Right cardiac atrium (tissue), 5 donors: ENCODE results near the gene SVIL. TPM values are rescaled to one million over a fixed set of nuclear protein-coding genes. Genes with fewer than 3 reads are reported as not detected.
A peak's percentile ranks its signal among the peaks of the same experiment; 100 is the strongest.
"Not testable (repeated sequence)": the region's sequence is repeated elsewhere in the genome, so short reads cannot be mapped to it uniquely, and the experiment has no call there.

Source experiments
- ATAC-seq, 2 donors: fragments of 200-7000 bp; cut with Tn5 transposase; one replicate each; pipeline versions ENCODE4 v1.8.0 to v1.9.1; 2020; ENCODE audit warnings: moderate library complexity in 2 of 2, mild to moderate bottlenecking in 1 of 2
- DNase-seq, 3 donors: peaks; one replicate each; pipeline ENCODE4 v3.0.0-alpha.2; 2020
- H3K27ac ChIP-seq: one replicate; pipeline ENCODE4 v1.5.1; 2013; ENCODE audit warnings: mild to moderate bottlenecking, low read length, control low read depth, moderate library complexity
- H3K27me3 ChIP-seq: one replicate; pipeline ENCODE4 v1.6.1; 2013; ENCODE audit not compliant: control insufficient read depth, insufficient read depth
- H3K4me1 ChIP-seq: one replicate; pipeline ENCODE4 v1.6.1; 2013; ENCODE audit warnings: low read length; ENCODE audit not compliant: control insufficient read depth, insufficient read depth
- H3K4me3 ChIP-seq: one replicate; pipeline ENCODE4 v1.5.1; 2013; ENCODE audit warnings: low read length, control low read depth
- H3K9me3 ChIP-seq: one replicate; pipeline ENCODE4 v1.6.1; 2013; ENCODE audit warnings: low read length; ENCODE audit not compliant: control insufficient read depth
- WGBS: extraction: QIAGEN DNeasy Blood & Tissue Kit; methylation state at CpG from one replicate; pipeline ENCODE4 v1.1.7; 2013; 5-methylcytosine and 5-hydroxymethylcytosine counted together
- intact Hi-C, 4 donors: fragments of 100-400 bp; cut with DNase I; formaldehyde crosslinking; loops; one replicate each; pipeline versions ENCODE4 v1.11.0 to v1.14.0; 2022 to 2023
- polyA plus RNA-seq: library from polyadenylated mRNA; stranded (reverse); fragments of 200-250 nt; gene quantifications from one replicate; pipeline ENCODE4 v1.2.3, GENCODE V29; 2013
- total RNA-seq, 4 donors: library from RNA; stranded (reverse); fragmentation: NEBNext Ultra II Directional; extraction: Animal tissue kit (Norgen Biotek cat#: 25700); gene quantifications; one replicate each; pipeline ENCODE4 v1.2.1, GENCODE V29; 2021
- donor health status: healthy with polysubstance abuse.
- donor health status: DM: no; HTN: yes; CAD: no.
- donor health status: DM: no; HTN: no; CAD: no.
- donor health status: DM: no; HTN: yes; CAD: no; lungs with severe emphysema.
- donor health status: DM: yes; HTN: yes; CAD: no.

SVIL gene
- total and polyA plus RNA-seq, 5 donors, result 106 to 374 (median 265) TPM

DNA sequence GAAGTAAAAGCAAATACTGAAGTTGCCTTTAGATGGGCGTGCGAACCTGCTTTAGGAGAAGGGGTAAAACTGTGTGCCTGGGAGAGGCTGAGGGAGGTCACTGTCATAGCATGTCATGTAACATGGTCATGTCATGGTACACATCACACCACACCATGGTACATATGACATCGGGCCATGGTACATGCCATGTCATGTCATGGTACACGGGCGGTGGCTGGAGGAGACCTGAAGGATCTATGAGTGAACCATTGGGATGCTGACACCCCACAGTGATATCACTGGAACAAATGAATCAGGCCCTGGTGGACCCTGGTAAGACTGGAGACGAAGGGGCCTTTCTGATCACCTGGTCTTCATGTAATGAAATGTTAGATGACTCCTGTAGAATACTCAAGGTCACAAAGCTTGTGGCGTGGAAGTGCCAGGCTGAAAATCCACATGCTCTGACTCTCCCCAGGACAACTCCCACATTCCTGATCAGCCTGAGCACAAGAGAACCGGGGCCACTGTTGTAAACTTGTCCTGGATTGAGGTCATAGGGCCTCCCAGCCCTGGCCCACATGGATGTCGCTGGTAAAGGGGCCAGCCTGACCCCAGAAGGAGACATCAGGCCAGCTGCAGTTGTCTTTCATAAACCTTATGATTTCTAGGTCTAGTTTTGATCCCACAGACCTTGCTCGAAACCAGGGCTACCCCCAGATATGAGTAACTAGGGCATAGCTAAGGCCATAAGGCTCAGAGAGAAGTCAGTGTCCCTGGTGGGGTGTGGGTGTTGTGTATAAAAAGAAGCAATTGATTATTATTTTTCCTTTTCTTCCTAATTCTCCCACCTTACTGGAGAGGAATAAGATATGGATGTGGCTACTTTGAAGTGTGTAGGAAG is 60.3 kb downstream of the SVIL start:
- H3K9me3 ChIP-seq, H3K4me3 ChIP-seq, H3K4me1 ChIP-seq, H3K27me3 ChIP-seq, DNase-seq, intact Hi-C loops, H3K27ac ChIP-seq: not testable (repeated sequence)
- peak; percentile 41 to 59 for ATAC-seq
- 83% methylated on average over 10 of the region's 10 CpGs for WGBS

DNA sequence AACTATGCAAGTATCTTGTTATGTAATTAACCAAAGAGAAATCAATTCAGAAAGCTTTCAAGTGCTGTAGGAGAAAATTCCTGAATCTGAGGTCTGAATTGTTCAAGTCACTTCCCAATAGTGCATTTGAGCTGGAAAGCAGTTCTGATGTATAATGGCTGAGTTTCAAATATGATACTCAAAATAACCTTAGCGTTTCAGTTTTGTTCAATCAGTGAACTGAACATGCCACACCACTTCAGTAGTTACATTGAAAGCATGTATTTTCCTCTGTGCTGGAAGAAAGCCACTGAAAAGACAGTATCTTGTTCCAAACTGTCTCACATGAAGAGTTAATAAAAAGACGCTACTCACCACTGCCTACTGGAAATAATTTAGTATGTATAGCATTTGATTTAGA is 64.5 kb downstream of the SVIL start:
- intact Hi-C loops, H3K27ac ChIP-seq, H3K9me3 ChIP-seq, H3K4me1 ChIP-seq, H3K4me3 ChIP-seq, ATAC-seq, DNase-seq, H3K27me3 ChIP-seq: not testable (repeated sequence)
- 30% methylated on average over 2 of the region's 2 CpGs for WGBS

DNA sequence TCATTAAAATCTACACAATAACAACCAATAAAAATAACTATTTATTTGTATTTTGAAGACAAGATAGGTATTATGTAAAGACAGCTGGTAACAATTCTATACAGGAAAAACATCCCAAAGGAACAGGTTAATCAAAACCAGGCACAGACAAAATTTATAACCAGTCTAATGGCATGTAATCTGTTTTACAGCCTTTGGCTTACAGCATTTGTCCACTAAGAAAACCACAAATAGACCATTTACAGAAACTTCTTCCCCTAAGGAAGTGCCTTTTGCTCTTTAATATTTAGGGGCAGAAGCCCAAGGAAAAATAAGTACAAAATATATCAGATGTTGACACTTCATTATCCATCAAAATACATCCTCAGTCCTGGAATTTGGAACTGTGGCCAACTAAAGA is 65.0 kb downstream of the SVIL start:
- ATAC-seq, result no peak
- Histone ChIP-seq H3K4me1 (no peaks in the 10 kb centered on the region), H3K9me3 (no peaks in the 10 kb centered on the region), H3K27ac (no peak overlapping the region), H3K27me3 (no peaks in the 10 kb centered on the region), H3K4me3 (no peak overlapping the region)
- intact Hi-C loops, result no loop called here
- DNase-seq, result no peak

DNA sequence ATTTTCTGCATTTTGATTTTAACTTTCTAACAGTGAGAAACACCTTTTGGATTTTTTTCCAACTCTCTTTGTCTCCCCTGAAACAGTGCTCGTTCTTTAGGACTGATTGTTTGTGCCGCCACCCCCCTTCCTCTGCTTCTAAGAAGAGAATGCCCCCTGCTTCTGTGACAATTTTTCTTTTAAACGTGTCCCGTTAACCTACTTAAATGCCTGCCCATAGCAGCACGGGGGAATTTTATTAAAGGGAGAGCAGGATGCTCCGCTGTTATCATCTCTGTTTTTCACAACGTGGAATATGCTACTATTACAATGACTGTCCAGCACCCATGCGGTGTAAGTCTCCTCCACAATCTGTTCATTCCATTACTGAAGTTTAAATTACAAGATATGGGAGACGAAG is 67.8 kb downstream of the SVIL start:
- Histone ChIP-seq H3K4me1 (no peaks in the 10 kb centered on the region), H3K9me3 (no peaks in the 10 kb centered on the region), H3K27me3 (no peaks in the 10 kb centered on the region), H3K4me3 (no peak overlapping the region), H3K27ac (no peak overlapping the region)
- intact Hi-C loops, result no loop called here
- ATAC-seq (no peak), DNase-seq (no peak)
- WGBS, result 76% methylated on average over 9 of the region's 9 CpGs

DNA sequence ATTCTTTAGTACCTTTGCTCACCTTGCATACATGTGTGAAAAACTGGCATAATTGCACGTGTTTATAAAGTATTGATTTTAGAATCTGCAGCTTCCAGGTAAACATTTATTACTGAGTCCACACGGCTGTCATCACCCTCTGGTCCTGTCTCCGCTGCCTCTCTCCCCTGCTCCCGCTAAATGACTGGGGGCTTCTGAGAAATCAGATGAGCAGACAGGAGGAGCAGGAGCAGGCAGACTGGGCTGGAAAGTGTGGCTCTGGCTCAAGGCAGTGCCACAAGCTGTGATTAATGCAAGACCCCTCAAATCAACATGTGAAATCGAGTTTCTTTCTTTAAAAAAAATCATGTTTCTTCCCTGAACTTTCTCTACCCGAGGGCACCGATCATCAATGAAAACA is 68.6 kb downstream of the SVIL start:
- H3K4me3 ChIP-seq, H3K27me3 ChIP-seq, H3K27ac ChIP-seq, ATAC-seq, H3K4me1 ChIP-seq, H3K9me3 ChIP-seq, intact Hi-C loops: not testable (repeated sequence)
- WGBS, result 86% methylated on average over 7 of the region's 7 CpGs
- DNase-seq, result peak in 1 of 3 donors; percentile 6

DNA sequence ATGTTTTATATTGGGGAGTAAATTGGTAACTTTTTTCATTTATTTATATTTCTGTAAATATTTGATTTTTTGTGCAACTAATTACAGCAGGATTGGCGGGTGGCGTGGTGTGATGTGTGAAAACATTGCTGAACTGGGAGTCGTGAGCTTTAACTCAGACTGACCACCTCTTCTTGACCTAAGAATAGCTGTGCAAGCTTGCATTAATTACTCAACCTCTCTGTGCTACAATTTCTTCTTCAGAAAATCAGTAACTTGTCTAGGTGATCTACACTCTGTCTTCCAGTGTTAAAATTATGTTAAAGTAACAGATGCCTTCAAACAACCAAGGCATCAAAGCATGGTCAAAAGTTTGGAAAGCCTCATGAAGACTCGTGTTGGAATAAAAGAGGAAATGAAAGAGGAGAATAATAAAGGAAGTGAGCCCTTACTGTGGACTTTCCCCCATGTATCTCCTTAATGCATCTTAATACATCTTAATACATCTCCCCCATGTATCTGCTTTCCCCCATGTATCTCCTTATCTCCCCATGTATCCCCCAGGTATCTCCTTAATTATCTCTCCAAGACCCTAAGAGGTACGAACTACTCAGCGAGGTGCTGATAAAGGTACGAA is 71.2 kb downstream of the SVIL start:
- WGBS, result 85% methylated on average over 7 of the region's 7 CpGs
- no peak for DNase-seq
- no peak for ATAC-seq
- no peaks in the 10 kb centered on the region for H3K27me3 ChIP-seq
- intact Hi-C loops, result no loop called here
- H3K9me3 ChIP-seq, result no peaks in the 10 kb centered on the region
- H3K4me1 ChIP-seq, result no peaks in the 10 kb centered on the region
- H3K27ac ChIP-seq, result no peak overlapping the region
- no peak overlapping the region for H3K4me3 ChIP-seq

DNA sequence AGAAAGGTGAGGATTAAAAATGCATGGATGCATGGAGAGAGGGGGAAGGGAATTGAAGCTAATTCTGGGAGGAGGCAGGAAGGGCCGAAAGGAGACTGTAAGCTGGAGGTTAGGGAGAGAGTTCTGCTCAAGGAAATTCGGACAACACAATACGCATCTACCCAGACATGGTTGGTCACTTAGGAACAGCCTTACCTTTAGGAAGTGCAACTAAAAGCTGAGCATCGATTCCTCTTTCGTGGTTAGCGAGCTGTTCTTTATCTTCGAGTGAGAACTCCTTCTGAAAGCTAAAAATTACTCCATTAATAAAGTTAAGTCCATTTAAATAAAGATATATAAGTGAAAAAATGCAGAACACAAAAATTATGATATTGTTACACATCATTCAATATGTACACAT is 71.8 kb downstream of the SVIL start:
- H3K4me1 ChIP-seq, intact Hi-C loops, H3K9me3 ChIP-seq, H3K27ac ChIP-seq, DNase-seq, ATAC-seq, H3K4me3 ChIP-seq, H3K27me3 ChIP-seq: not testable (repeated sequence)
- WGBS, result 84% methylated on average over 5 of the region's 7 CpGs

DNA sequence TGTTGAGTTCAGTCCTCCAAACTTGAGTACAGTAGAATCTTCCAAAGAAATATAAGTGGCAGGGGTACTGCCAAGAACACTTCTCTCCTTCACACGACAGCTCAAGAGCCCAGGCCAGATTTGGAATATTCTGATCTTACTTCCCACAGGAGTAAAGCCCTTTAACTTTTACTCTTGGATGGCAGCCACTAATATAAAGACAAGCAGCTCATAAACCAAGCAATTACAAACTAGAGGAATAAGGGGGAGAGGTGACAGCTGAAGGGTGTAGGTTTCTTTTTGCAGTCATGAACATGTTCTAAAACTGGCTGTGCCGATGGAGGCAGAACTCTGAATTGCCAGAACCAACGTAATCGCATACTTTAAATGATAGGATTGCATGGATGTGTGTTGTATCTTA is 74.8 kb downstream of the SVIL start:
- 35% methylated on average over 4 of the region's 4 CpGs for WGBS
- Histone ChIP-seq H3K4me3 (no peak overlapping the region), H3K27ac (peak overlapping the region; percentile 45), H3K9me3 (no peaks in the 10 kb centered on the region), H3K4me1 (no peaks in the 10 kb centered on the region), H3K27me3 (no peaks in the 10 kb centered on the region)
- peak; percentile 32 to 44 for ATAC-seq
- intact Hi-C loops, result no loop called here
- DNase-seq, result no peak

DNA sequence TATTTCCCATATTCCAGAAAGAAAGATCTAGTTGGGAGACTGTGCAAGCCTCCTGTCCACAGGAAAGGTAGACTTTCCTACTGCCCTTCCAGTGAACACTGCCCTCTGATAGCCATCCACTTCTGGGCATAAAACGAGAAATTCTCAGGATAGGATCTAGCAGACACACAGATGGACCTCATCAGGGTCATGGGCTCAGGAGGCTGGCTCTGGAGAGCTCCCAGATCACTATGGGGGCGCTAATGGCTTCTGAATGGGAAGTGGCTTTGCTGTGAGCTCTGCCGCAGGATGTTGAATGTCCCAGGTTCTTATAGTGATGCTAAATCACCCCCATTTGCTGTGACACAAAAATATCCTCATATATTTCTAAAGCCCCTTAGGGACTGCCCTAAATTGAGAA is 77.1 kb downstream of the SVIL start:
- Histone ChIP-seq H3K4me3 (no peak overlapping the region), H3K9me3 (no peaks in the 10 kb centered on the region), H3K27me3 (no peaks in the 10 kb centered on the region), H3K4me1 (no peaks in the 10 kb centered on the region), H3K27ac (no peak overlapping the region)
- intact Hi-C loops, result no loop called here
- 81% methylated on average over 3 of the region's 3 CpGs for WGBS
- DNase-seq, result no peak
- no peak for ATAC-seq

DNA sequence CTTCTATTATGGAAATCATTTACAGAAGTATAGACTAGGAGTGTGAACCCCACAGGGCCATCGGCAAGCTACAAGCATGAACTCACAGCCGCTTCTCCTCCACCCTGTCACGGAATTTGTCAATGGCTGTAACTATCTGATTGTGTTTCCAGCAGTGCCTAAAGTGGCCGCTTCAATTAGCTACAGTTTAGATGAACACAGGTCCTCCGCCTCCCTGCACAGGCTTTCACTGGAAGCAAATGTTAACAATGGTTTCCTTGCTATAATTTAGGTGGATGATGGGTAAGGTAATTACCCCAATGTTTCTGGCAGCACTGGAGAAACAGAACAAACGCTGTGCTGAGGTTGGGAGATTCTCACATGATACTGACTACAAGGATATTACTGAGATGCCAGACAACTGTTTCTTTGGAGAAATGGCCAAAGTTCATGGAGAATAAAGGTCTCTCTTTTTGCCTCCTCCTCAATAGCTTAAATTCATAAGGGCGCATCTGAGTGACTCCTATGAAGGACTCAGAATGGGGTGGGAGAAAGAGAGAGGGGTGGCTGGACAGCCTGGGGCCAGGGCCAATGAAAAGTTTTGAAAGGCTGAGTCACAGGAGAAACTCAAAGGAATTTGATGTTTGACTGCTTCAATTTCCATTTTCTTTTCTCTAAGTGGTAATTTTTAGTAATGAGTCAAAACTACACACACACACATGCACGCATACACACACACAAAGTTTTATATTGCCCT is 78.9 kb downstream of the SVIL start:
- H3K9me3 ChIP-seq, result no peaks in the 10 kb centered on the region
- intact Hi-C loops, result no loop called here
- ATAC-seq (peak; percentile 27 to 69), DNase-seq (peak in 1 of 3 donors; percentile 5)
- no peak overlapping the region for H3K4me3 ChIP-seq
- H3K27ac ChIP-seq, result peak overlapping the region; percentile 41
- H3K27me3 ChIP-seq, result no peaks in the 10 kb centered on the region
- 66% methylated on average over 8 of the region's 8 CpGs for WGBS
- H3K4me1 ChIP-seq, result no peaks in the 10 kb centered on the region

DNA sequence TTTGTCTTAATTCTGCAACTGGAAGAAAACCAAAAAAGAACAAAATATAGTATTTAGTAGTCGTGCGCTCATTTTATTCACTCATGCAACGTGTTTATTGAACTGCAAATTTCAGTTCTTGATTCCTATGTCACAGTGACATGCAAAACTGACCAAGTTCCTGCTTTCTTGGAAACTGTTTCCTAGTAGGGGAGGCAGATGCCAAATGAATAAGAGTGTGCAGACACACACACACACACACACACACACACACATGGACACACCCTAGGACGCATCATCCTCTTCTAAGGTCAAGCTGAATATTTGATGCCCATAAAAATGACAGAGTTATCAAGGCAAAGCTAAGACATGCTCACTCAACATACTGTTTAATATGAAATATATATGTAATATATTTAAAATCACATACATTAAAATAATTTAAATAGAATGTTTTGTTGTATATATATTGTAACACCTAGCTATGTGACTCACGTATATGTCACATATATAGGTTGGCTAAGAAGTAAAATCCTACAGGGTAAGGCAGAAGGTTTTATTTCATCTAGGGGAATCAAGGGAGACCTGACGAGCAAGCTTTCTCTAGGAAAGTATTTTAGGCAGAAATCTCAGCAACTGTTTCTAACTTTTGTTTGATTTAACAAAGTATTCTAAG is 79.6 kb downstream of the SVIL start:
- 77% methylated on average over 6 of the region's 6 CpGs for WGBS
- Histone ChIP-seq H3K4me1 (no peaks in the 10 kb centered on the region), H3K4me3 (no peak overlapping the region), H3K27me3 (no peaks in the 10 kb centered on the region), H3K9me3 (no peaks in the 10 kb centered on the region), H3K27ac (no peak overlapping the region)
- no peak for ATAC-seq
- intact Hi-C loops, result no loop called here
- DNase-seq, result peak in 1 of 3 donors; percentile 26
